Ishikawa (cell line): ENCODE measurements around the gene UBALD2.

Experiments used
- CEBPB ChIP-seq: IDR thresholded peaks from 2 replicates; pipeline ENCODE4 v1.6.1; 2012
- EGR1 ChIP-seq: IDR thresholded peaks from 2 replicates; pipeline ENCODE4 v1.6.1; 2012
- EP300 ChIP-seq: IDR thresholded peaks from 2 replicates; pipeline ENCODE4 v1.6.1; 2012; ENCODE audit warnings: borderline replicate concordance
- RAD21 ChIP-seq: IDR thresholded peaks from 2 replicates; pipeline ENCODE4 v1.6.1; 2012; ENCODE audit warnings: low read depth
- TAF1 ChIP-seq: IDR thresholded peaks from 2 replicates; pipeline ENCODE4 v1.6.1; 2012; ENCODE audit warnings: low read depth, mild to moderate bottlenecking
- TCF12 ChIP-seq: IDR thresholded peaks from 2 replicates; pipeline ENCODE4 v1.6.1; 2012; ENCODE audit warnings: low read depth
- ZBTB7A ChIP-seq: IDR thresholded peaks from 2 replicates; pipeline ENCODE4 v1.6.1; 2012; ENCODE audit warnings: low read depth
- TF ChIP-seq, protein P1 (sequence below): IDR thresholded peaks from 2 replicates; pipeline ENCODE4 v1.6.1; 2012; ENCODE audit warnings: low read depth, mild to moderate bottlenecking

DNA sequence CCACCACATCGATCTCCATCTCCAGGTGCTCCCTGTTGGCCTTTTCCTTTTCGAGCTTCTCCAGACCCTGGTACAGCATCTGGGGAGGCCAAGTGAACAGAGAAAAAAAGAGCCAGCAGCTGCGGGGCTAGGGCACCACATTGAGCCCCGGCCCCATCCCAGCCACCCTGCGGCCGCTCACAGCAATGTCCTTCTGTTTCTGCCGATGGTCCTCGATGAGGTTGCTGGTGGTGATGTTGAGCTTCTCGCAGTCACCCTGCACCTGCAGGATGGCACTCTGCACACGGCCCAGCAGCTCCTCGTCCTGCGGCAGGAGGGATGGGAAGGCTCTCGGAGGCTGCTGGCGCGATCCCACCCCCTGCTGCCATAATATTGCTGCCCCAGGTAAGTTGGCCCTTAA, 15.5 kb downstream of the UBALD2 start:
- TF ChIP-seq EP300 (no peak), CEBPB (no peak), TAF1 (no peak), RAD21 (no peak), ZBTB7A (no peak), EGR1 (no peak), TCF12 (no peak)
- TF ChIP-seq, protein P1, sequence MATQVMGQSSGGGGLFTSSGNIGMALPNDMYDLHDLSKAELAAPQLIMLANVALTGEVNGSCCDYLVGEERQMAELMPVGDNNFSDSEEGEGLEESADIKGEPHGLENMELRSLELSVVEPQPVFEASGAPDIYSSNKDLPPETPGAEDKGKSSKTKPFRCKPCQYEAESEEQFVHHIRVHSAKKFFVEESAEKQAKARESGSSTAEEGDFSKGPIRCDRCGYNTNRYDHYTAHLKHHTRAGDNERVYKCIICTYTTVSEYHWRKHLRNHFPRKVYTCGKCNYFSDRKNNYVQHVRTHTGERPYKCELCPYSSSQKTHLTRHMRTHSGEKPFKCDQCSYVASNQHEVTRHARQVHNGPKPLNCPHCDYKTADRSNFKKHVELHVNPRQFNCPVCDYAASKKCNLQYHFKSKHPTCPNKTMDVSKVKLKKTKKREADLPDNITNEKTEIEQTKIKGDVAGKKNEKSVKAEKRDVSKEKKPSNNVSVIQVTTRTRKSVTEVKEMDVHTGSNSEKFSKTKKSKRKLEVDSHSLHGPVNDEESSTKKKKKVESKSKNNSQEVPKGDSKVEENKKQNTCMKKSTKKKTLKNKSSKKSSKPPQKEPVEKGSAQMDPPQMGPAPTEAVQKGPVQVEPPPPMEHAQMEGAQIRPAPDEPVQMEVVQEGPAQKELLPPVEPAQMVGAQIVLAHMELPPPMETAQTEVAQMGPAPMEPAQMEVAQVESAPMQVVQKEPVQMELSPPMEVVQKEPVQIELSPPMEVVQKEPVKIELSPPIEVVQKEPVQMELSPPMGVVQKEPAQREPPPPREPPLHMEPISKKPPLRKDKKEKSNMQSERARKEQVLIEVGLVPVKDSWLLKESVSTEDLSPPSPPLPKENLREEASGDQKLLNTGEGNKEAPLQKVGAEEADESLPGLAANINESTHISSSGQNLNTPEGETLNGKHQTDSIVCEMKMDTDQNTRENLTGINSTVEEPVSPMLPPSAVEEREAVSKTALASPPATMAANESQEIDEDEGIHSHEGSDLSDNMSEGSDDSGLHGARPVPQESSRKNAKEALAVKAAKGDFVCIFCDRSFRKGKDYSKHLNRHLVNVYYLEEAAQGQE, result no peak
